HFF-Myc (cell line): ENCODE data around the gene GRAMD1B.

ENCODE experiments used
- DNase-seq: peaks from one replicate; pipeline ENCODE4 v3.0.0-alpha.2; 2011; ENCODE audit warnings: low read depth; ENCODE audit errors: extremely low read depth
- H3K4me3 ChIP-seq: replicated peaks from 2 replicates; pipeline ENCODE4 v1.5.1; 2011; ENCODE audit warnings: low read depth, mild to moderate bottlenecking, control low read depth, low read length
- TF ChIP-seq, protein P1 (sequence below): IDR thresholded peaks from 2 replicates; pipeline ENCODE4 v1.5.1; 2012; ENCODE audit warnings: mild to moderate bottlenecking, low read depth, low read length, control low read depth; ENCODE audit errors: missing control alignments

GRAMD1B gene

DNA sequence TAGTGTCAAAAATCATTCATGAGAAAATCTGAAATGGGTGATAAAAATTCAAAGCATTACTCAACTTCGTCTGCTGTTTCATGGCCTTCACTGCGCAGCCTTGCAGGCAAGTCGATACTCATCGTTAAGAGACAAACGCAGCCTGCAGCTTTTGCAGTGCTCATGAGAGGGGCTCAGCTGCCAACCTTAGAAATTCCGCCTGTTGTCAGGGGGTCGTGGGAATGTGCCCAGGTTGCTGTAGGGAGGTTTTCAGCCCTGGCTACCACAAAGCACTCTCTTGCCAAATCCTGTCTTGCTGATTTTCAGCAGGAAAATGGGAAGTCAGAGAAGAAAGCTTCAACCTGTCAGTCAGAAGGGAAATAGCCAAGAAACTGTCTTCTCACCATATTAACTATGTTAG lies 25.4 kb upstream of the GRAMD1B start:
- no peak overlapping the region for H3K4me3 ChIP-seq
- DNase-seq = no peak
- TF ChIP-seq, protein P1, sequence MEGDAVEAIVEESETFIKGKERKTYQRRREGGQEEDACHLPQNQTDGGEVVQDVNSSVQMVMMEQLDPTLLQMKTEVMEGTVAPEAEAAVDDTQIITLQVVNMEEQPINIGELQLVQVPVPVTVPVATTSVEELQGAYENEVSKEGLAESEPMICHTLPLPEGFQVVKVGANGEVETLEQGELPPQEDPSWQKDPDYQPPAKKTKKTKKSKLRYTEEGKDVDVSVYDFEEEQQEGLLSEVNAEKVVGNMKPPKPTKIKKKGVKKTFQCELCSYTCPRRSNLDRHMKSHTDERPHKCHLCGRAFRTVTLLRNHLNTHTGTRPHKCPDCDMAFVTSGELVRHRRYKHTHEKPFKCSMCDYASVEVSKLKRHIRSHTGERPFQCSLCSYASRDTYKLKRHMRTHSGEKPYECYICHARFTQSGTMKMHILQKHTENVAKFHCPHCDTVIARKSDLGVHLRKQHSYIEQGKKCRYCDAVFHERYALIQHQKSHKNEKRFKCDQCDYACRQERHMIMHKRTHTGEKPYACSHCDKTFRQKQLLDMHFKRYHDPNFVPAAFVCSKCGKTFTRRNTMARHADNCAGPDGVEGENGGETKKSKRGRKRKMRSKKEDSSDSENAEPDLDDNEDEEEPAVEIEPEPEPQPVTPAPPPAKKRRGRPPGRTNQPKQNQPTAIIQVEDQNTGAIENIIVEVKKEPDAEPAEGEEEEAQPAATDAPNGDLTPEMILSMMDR = no peak

DNA sequence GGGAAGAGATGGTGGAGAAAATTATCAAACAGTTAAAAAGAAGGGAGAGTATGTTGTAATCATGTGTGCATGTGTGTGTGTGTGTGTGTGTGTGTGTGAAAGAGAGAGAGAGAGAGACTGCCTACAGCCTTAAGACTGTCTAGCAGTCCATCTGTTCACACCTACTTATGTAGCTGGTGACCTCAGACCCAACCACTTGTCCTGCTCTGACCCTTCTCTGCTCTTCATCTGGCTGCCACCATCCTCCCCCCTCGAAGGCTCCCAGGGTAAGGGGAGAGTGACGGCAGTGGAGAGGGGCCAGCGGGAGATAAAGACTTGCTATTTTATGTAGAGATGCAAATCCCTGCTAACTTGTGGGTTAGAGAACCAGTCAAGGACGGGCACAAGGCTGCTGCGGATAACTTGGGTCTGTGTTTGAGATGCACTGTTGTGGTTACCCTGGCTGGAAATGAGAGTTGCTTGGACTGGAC lies 24.9 kb upstream of the GRAMD1B start:
- no peak overlapping the region for H3K4me3 ChIP-seq
- no peak for DNase-seq
- TF ChIP-seq, protein P1 = no peak

DNA sequence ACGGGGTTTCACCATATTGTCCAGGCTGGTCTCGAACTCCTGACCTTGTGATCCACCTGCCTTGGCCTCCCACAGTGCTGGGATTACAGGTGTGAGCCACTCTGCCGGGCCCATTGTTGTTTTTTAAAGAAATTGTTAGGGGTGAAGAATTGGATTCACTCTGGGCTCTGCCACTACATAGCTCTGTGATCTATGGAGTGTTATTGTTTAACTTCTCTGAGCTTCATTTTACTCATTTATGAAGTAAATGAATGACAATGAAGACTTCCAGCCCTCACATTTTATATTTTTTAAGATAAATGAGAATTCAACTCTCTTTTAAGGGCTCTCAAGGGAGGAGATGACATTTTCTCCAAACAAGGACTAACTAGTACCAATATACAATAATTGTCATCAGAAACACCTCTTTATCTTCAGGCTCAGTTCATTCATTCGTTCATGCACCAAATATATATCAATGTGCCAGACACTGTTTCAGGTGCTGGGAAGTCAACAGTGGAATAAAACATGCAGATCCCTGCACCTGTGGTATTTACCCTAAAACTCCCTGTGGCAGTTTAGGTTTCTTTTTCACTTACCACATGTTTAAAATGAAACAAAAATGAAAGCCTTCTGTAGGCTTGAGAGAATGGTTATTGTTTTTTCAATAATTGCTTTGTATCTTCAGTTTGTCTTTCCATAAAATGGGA lies 23.5 kb upstream of the GRAMD1B start:
- TF ChIP-seq, protein P1 = no peak
- no peak overlapping the region for H3K4me3 ChIP-seq
- DNase-seq = no peak

DNA sequence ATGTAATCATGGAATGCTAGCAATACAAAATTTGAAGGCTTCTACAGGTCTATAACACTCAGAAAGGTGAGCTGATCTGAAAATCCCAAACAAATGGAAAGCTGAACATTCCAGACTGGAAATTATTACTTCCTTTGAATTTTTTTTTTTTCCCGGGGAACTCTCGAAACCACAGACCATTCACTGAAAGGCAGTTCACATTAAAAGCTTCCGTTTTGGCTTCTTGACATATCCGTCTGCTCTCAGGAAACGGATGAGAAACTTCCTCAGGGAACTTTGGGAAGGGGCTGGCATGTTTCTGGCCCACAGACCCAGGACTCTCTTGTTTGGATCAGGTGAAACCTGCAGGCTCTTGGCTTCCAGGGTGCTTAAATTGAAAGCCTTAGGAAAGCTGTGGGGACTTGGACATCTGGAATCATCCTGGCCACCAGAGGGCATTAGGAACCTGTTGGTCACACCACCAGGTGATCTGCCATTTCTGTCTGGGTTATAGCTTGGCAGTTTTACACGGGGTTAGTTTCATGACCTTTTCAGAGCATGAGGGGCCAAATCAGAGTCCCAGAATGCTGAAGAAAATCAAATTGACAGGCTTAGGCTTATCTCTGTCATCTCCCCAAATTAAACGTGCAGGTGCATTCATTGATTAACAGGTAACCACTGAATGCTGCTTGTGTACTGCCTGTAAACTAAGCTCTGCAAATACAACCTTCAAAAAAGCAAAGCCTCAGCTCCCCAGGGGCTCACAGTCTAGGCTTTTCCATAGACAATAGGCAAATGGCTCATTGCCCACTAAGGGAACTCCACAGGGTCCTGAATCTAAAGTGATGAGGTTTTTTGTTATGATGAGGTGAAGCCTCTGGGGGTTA lies 22.7 kb upstream of the GRAMD1B start:
- H3K4me3 ChIP-seq = no peak overlapping the region
- TF ChIP-seq, protein P1 = peak; percentile 73
- DNase-seq = peak; percentile 35

DNA sequence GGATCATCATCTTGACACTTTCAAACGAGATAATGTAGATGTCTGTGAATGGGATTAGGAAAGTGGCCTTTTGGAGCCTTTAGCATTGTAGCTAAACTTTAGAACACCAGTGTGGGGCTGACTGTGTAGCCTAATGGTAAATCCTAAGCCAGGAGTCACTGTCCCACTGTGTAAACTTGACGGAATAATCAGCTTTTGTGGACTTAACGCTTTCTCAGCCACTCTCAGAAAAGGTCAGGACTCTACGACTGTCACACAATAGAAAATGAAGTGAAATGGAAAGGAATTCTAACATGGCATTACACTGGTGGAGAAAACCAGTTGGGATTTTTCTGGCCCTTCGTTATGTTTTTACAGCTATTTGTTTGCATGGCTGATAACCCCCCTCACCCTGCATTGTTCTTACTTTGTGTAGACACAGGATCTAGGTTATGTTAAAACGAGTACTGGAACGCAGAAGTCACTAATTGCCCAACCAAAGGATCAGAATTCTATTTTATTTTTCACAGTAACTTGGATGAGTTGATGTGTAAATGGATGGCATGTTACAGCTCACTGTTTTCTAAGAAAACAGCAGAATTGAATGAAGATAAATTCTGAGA lies 22.0 kb upstream of the GRAMD1B start:
- TF ChIP-seq, protein P1 = no peak
- no peak overlapping the region for H3K4me3 ChIP-seq
- no peak for DNase-seq

DNA sequence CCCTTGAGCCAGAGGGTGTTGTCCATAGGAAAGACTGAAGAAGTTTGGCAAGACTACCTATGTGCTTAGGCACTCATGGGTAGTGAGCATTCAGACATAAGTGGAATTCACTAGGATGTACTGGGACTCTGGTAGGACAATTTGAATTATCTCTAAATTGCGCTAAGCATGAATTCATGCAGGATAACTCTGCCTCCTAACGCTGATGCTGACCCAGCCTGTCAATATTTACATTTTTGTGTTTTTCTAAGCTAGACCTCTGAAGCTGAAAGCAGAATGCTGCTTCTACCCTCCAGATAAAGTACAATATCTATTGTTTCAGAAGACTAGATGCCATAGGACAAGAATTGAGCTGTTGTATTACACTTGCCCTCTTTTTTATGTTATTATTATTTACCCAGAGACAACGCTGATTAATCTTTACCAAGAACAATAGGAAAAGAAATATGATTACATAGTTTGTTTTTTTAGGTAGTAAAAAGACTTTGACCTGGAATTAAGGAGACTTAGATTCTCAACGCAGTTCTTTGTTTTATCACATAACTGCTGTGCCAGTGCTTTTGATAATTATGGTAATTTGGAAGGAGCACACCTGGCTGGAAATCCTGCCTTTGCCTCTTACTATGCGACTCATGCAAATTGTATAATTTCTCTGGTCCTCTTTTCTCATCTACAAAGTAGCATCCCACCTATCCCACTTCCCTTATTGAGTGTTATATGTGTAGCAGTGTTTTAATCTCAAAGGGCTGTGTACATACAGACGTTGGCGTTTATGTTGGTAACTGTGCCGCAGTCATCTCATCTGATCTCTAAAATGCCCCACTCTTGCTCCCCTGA lies 21.2 kb upstream of the GRAMD1B start:
- no peak for DNase-seq
- no peak overlapping the region for H3K4me3 ChIP-seq
- TF ChIP-seq, protein P1 = no peak
